PC-9 (cell line): Measurements from ENCODE around the gene GABRB1.

ENCODE experiments used
- CTCF ChIP-seq: fragments of 200-600 bp; sonication (generic); conservative IDR thresholded peaks from 2 replicates; pipeline ENCODE4 v1.6.1; 2017; ENCODE audit warnings: mixed run types, antibody characterized with exemption, mild to moderate bottlenecking, moderate library complexity
- EZH2 ChIP-seq: fragments of 200-600 bp; sonication (generic); IDR thresholded peaks from 2 replicates; pipeline ENCODE4 v1.8.0; 2017; ENCODE audit warnings: antibody characterized with exemption, low read depth

- TF ChIP-seq CTCF (no peak), EZH2 (no peak)
Measured at GRCh38 chr4:47465004-47465403, 433.6 kb downstream of the GABRB1 start.
